Thyroid gland (tissue), 4 donors: ENCODE measurements around the gene COL5A2. TPM values are rescaled to one million over a fixed set of nuclear protein-coding genes. Genes with fewer than 3 reads are reported as not detected.
A peak's percentile ranks its signal among the peaks of the same experiment; 100 is the strongest.

Experiments used
- DNase-seq, 2 donors: peaks; one replicate each; pipeline ENCODE4 v3.0.0-alpha.2; 2019
- H3K27ac ChIP-seq, 3 donors: fragments of 200-600 bp; sonication (generic); 1 replicate in 2 of 3; 2 replicates in 1 of 3; pipeline ENCODE4 v1.5.1; 2016 to 2019; ENCODE audit warnings: mild to moderate bottlenecking in 1 of 3, moderate library complexity in 1 of 3
- H3K27me3 ChIP-seq: fragments of 200-600 bp; sonication (generic); one replicate; pipeline ENCODE4 v1.5.1; 2019
- H3K36me3 ChIP-seq, 2 donors: fragments of 200-600 bp; sonication (generic); one replicate each; pipeline ENCODE4 v1.5.1; 2016 to 2019
- H3K4me1 ChIP-seq, 2 donors: fragments of 200-600 bp; sonication (generic); one replicate each; pipeline ENCODE4 v1.5.1; 2017 to 2019
- H3K4me3 ChIP-seq, 3 donors: fragments of 200-600 bp; sonication (generic); replicated peaks in 1 of 3; 1 replicate in 2 of 3; 2 replicates in 1 of 3; pipeline ENCODE4 v1.5.1; 2016; ENCODE audit warnings: mild to moderate bottlenecking in 1 of 3
- H3K9me3 ChIP-seq: fragments of 200-600 bp; sonication (generic); one replicate; pipeline ENCODE4 v1.5.1; 2017
- CTCF ChIP-seq, 6 experiments: fragments of 200-600 bp in 3 of 6; fragments of 450-650 bp in 3 of 6; sonication (generic) in 3 of 6; IDR thresholded peaks; one replicate each; pipeline ENCODE4 v1.5.1; 2016 to 2019; ENCODE audit warnings: antibody characterized with exemption in 6 of 6, mild to moderate bottlenecking in 2 of 6, inconsistent platforms in 1 of 6, moderate library complexity in 1 of 6
- POLR2A ChIP-seq, 2 donors: fragments of 450-650 bp; IDR thresholded peaks; one replicate each; pipeline ENCODE4 v1.6.1; 2017; ENCODE audit warnings: antibody characterized with exemption in 2 of 2, mild to moderate bottlenecking in 2 of 2, moderate library complexity in 1 of 2
- WGBS, 2 donors: methylation state at CpG; one replicate each; pipeline ENCODE4 v1.1.5; 2017; 5-methylcytosine and 5-hydroxymethylcytosine counted together
- intact Hi-C: fragments of 100-400 bp; cut with DNase I; formaldehyde crosslinking; loops from one replicate; pipeline ENCODE4 v1.15.1; 2023
- total RNA-seq, 4 donors: library from RNA; depleted of rRNA; stranded (reverse); fragments of >200 nt; gene quantifications; one replicate each; pipeline ENCODE4 v1.2.3, GENCODE V29; 2016

COL5A2 gene
- 10 to 100 TPM; 10.9 to 22.5 (median 17.5) TPM for total RNA-seq

GRCh38 chr2:189179570-189179950, at the start of gene COL5A2:
COL5A2 (minus strand) TSS chr2:189179761; CDS start chr2:189179604, 157 bp downstream.
- Histone ChIP-seq H3K27me3 (no peaks in the 10 kb centered on the region), H3K4me3 (peak within 1 kb of the TSS in 2 of 3 donors; percentile 23 to 29), H3K27ac (peak within 1 kb of the TSS in 2 of 3 donors; percentile 4 to 79), H3K9me3 (no peaks in the 10 kb centered on the region), H3K36me3 (no peaks in the 10 kb centered on the region), H3K4me1 (no peaks in the 10 kb centered on the region)
- intact Hi-C loops: no loop called here
- TF ChIP-seq CTCF (IDR thresholded peaks at IDR 0.05) (no peak), POLR2A (IDR thresholded peaks at IDR 0.05) (peak in 1 of 2 donors; percentile 14)
- 4 to 18% methylated on average over 6 of the region's 6 CpGs for WGBS, 2 donors
- peak; percentile 4 to 15 for DNase-seq

DNA sequence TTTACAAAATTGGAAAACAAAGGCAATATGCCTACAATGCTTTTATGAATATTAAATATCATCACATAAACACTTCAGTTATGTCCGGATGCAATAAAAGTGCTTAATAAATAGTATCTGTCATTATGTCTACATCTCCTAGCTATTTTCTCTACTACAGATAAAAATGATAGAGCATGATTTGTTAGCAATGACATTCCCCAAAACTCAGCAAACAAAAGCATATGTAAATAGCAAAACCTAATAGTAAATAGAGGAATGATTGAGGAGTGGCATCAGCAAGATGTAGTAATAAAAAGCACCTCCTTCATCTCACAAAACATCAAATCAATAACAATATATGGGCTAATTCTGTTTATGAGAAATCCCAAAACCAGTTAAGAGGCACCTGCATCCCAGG, 46.5 kb upstream of the COL5A2 start:
- intact Hi-C loops: no loop called here
- WGBS, 2 donors: 96 to 97% methylated on average over 1 of the region's 1 CpG
- DNase-seq: no peak

DNA sequence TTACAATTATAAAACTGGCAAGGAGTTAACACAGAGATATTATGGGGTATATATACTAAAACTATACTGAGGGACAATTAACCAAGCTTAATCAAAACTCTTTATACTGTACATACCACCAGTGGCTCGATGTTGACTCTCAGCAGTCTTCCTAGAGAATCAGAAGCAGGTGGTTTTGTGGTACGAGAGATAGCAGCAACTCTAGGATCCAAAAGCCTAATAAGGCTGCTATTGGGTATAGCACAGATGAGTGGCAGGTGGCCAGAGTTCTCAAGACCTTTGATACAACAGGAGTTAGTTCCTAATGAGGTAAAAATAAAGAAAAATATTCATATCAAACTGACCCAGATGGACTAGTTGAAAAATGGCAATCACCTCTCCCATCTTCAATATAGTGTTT, 45.5 kb upstream of the COL5A2 start:
- H3K27ac ChIP-seq: no peak overlapping the region
- WGBS, 2 donors: 92 to 93% methylated on average over 2 of the region's 2 CpGs
- H3K9me3 ChIP-seq: no peaks in the 10 kb centered on the region
- no peak overlapping the region for H3K4me3 ChIP-seq
- no peaks in the 10 kb centered on the region for H3K36me3 ChIP-seq
- no peak for TF ChIP-seq POLR2A (IDR thresholded peaks at IDR 0.05)
- TF ChIP-seq CTCF (IDR thresholded peaks at IDR 0.05): no peak
- no peaks in the 10 kb centered on the region for H3K27me3 ChIP-seq
- intact Hi-C loops: no loop called here
- peaks cover 12 to 13% of the 10 kb centered on the region in 2 donors for H3K4me1 ChIP-seq
- no peak for DNase-seq

More for the DNA sequence above, 46.5 kb upstream of the COL5A2 start:
- Histone ChIP-seq H3K4me1 (peaks cover 12% of the 10 kb centered on the region in 2 donors), H3K27me3 (no peaks in the 10 kb centered on the region), H3K4me3 (no peak overlapping the region), H3K27ac (no peak overlapping the region), H3K9me3 (no peaks in the 10 kb centered on the region), H3K36me3 (no peaks in the 10 kb centered on the region)
- no peak for TF ChIP-seq POLR2A (IDR thresholded peaks at IDR 0.05)
- no peak for TF ChIP-seq CTCF (IDR thresholded peaks at IDR 0.05)

- Histone ChIP-seq H3K27ac (peak overlapping the region; percentile 64 to 90 (median 71)), H3K36me3 (no peaks in the 10 kb centered on the region), H3K27me3 (no peaks in the 10 kb centered on the region), H3K4me1 (peaks cover 12 to 13% of the 10 kb centered on the region in 2 donors), H3K4me3 (no peak overlapping the region), H3K9me3 (no peaks in the 10 kb centered on the region)
- intact Hi-C loops: no loop called here
- 19 to 22% methylated on average over 4 of the region's 4 CpGs for WGBS, 2 donors
- TF ChIP-seq CTCF (IDR thresholded peaks at IDR 0.05) (no peak), POLR2A (IDR thresholded peaks at IDR 0.05) (no peak)
- peak; percentile 88 to 91 for DNase-seq
Measured at GRCh38 chr2:189222468-189223105, 43.0 kb upstream of the COL5A2 start.

- H3K27me3 ChIP-seq: no peaks in the 10 kb centered on the region
- no peaks in the 10 kb centered on the region for H3K36me3 ChIP-seq
- H3K4me1 ChIP-seq: peaks cover 12 to 13% of the 10 kb centered on the region in 2 donors
- peak overlapping the region; percentile 64 to 90 (median 71) for H3K27ac ChIP-seq
- no peaks in the 10 kb centered on the region for H3K9me3 ChIP-seq
- intact Hi-C loops: no loop called here
- no peak overlapping the region for H3K4me3 ChIP-seq
- DNase-seq: no peak
- TF ChIP-seq POLR2A (IDR thresholded peaks at IDR 0.05): no peak
- TF ChIP-seq CTCF (IDR thresholded peaks at IDR 0.05): no peak
Measured at GRCh38 chr2:189221811-189222467, 42.4 kb upstream of the COL5A2 start.
